ENCODE measurements around the gene SMYD3.

GRCh38 chr1:245894843-245895242 is 612.2 kb downstream of the SMYD3 start:
- TF ChIP-seq, protein P1, sequence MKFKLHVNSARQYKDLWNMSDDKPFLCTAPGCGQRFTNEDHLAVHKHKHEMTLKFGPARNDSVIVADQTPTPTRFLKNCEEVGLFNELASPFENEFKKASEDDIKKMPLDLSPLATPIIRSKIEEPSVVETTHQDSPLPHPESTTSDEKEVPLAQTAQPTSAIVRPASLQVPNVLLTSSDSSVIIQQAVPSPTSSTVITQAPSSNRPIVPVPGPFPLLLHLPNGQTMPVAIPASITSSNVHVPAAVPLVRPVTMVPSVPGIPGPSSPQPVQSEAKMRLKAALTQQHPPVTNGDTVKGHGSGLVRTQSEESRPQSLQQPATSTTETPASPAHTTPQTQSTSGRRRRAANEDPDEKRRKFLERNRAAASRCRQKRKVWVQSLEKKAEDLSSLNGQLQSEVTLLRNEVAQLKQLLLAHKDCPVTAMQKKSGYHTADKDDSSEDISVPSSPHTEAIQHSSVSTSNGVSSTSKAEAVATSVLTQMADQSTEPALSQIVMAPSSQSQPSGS (tag by site-specific recombination; IDR thresholded peaks at IDR 0.05; ENCODE audit: low read depth): no peak
- no peak for TF ChIP-seq SETDB1 (IDR thresholded peaks at IDR 0.05; ENCODE audit: insufficient read length, low read length)
- TF ChIP-seq, protein P2, sequence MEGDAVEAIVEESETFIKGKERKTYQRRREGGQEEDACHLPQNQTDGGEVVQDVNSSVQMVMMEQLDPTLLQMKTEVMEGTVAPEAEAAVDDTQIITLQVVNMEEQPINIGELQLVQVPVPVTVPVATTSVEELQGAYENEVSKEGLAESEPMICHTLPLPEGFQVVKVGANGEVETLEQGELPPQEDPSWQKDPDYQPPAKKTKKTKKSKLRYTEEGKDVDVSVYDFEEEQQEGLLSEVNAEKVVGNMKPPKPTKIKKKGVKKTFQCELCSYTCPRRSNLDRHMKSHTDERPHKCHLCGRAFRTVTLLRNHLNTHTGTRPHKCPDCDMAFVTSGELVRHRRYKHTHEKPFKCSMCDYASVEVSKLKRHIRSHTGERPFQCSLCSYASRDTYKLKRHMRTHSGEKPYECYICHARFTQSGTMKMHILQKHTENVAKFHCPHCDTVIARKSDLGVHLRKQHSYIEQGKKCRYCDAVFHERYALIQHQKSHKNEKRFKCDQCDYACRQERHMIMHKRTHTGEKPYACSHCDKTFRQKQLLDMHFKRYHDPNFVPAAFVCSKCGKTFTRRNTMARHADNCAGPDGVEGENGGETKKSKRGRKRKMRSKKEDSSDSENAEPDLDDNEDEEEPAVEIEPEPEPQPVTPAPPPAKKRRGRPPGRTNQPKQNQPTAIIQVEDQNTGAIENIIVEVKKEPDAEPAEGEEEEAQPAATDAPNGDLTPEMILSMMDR (tag by site-specific recombination; IDR thresholded peaks at IDR 0.05): no peak
- no peak for TF ChIP-seq ZNF311 (tag by site-specific recombination; IDR thresholded peaks at IDR 0.05; ENCODE audit: borderline replicate concordance)
- TF ChIP-seq ZNF133 (tag by site-specific recombination; IDR thresholded peaks at IDR 0.05): no peak
- TF ChIP-seq, protein P3, sequence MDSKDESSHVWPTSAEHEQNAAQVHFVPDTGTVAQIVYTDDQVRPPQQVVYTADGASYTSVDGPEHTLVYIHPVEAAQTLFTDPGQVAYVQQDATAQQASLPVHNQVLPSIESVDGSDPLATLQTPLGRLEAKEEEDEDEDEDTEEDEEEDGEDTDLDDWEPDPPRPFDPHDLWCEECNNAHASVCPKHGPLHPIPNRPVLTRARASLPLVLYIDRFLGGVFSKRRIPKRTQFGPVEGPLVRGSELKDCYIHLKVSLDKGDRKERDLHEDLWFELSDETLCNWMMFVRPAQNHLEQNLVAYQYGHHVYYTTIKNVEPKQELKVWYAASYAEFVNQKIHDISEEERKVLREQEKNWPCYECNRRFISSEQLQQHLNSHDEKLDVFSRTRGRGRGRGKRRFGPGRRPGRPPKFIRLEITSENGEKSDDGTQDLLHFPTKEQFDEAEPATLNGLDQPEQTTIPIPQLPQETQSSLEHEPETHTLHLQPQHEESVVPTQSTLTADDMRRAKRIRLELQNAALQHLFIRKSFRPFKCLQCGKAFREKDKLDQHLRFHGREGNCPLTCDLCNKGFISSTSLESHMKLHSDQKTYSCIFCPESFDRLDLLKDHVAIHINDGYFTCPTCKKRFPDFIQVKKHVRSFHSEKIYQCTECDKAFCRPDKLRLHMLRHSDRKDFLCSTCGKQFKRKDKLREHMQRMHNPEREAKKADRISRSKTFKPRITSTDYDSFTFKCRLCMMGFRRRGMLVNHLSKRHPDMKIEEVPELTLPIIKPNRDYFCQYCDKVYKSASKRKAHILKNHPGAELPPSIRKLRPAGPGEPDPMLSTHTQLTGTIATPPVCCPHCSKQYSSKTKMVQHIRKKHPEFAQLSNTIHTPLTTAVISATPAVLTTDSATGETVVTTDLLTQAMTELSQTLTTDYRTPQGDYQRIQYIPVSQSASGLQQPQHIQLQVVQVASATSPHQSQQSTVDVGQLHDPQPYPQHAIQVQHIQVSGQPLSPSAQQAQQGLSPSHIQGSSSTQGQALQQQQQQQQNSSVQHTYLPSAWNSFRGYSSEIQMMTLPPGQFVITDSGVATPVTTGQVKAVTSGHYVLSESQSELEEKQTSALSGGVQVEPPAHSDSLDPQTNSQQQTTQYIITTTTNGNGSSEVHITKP (tag by site-specific recombination; IDR thresholded peaks at IDR 0.05): no peak
